ENCODE measurements around the gene TDRD1.

DNA sequence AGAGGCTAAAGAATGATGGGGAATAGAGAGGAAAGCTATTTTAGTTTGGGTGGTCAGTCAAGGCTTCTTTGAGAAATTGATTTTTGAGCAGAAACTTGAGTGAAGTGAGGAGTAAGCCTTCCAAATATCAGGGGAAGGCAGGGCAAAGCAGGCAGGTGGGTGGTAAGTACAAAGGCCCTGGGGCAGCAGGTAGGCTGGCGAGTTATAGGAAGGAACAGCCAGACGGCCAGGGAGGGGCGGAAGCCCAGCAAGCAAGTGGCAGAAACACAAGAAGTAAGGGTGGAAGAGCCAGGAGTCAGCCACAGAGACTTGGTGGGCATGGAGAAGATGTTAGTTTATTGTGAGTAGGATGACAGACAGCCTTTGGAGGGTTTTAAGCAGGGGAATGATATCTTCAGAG lies 94.8 kb downstream of the TDRD1 start:
- TF ChIP-seq YY1 (IDR thresholded peaks at IDR 0.05; ENCODE audit: low read depth) (no peak), NFIC (IDR thresholded peaks at IDR 0.05) (no peak), TAF1 (IDR thresholded peaks at IDR 0.05; ENCODE audit: low read depth) (no peak), ZBTB7A (IDR thresholded peaks at IDR 0.05; ENCODE audit: low read depth) (no peak), EGR1 (IDR thresholded peaks at IDR 0.05) (no peak), EP300 (IDR thresholded peaks at IDR 0.05; ENCODE audit: borderline replicate concordance) (no peak), FOXM1 (IDR thresholded peaks at IDR 0.05; ENCODE audit: borderline replicate concordance, low read depth) (no peak), CEBPB (IDR thresholded peaks at IDR 0.05) (no peak), RAD21 (IDR thresholded peaks at IDR 0.05; ENCODE audit: low read depth) (no peak), CREB1 (IDR thresholded peaks at IDR 0.05; ENCODE audit: low read depth) (no peak)
- TF ChIP-seq, protein P1, sequence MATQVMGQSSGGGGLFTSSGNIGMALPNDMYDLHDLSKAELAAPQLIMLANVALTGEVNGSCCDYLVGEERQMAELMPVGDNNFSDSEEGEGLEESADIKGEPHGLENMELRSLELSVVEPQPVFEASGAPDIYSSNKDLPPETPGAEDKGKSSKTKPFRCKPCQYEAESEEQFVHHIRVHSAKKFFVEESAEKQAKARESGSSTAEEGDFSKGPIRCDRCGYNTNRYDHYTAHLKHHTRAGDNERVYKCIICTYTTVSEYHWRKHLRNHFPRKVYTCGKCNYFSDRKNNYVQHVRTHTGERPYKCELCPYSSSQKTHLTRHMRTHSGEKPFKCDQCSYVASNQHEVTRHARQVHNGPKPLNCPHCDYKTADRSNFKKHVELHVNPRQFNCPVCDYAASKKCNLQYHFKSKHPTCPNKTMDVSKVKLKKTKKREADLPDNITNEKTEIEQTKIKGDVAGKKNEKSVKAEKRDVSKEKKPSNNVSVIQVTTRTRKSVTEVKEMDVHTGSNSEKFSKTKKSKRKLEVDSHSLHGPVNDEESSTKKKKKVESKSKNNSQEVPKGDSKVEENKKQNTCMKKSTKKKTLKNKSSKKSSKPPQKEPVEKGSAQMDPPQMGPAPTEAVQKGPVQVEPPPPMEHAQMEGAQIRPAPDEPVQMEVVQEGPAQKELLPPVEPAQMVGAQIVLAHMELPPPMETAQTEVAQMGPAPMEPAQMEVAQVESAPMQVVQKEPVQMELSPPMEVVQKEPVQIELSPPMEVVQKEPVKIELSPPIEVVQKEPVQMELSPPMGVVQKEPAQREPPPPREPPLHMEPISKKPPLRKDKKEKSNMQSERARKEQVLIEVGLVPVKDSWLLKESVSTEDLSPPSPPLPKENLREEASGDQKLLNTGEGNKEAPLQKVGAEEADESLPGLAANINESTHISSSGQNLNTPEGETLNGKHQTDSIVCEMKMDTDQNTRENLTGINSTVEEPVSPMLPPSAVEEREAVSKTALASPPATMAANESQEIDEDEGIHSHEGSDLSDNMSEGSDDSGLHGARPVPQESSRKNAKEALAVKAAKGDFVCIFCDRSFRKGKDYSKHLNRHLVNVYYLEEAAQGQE (IDR thresholded peaks at IDR 0.05; ENCODE audit: low read depth), result no peak
- TF ChIP-seq, protein P2, sequence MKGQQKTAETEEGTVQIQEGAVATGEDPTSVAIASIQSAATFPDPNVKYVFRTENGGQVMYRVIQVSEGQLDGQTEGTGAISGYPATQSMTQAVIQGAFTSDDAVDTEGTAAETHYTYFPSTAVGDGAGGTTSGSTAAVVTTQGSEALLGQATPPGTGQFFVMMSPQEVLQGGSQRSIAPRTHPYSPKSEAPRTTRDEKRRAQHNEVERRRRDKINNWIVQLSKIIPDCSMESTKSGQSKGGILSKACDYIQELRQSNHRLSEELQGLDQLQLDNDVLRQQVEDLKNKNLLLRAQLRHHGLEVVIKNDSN (IDR thresholded peaks at IDR 0.05), result no peak
- TF ChIP-seq, protein P3, sequence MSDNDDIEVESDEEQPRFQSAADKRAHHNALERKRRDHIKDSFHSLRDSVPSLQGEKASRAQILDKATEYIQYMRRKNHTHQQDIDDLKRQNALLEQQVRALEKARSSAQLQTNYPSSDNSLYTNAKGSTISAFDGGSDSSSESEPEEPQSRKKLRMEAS (IDR thresholded peaks at IDR 0.05), result no peak

All from Ishikawa (cell line).